Measurements from ENCODE around the gene TNFAIP1.
"Not testable (repeated sequence)": the region's sequence is repeated elsewhere in the genome, so short reads cannot be mapped to it uniquely, and the experiment has no call there.

Gene TNFAIP1

GRCh38 chr17:28324781-28325180 is 10.8 kb upstream of the TNFAIP1 start:
- DNase-seq (ENCODE audit: low read depth, low spot score), result no peak

DNA sequence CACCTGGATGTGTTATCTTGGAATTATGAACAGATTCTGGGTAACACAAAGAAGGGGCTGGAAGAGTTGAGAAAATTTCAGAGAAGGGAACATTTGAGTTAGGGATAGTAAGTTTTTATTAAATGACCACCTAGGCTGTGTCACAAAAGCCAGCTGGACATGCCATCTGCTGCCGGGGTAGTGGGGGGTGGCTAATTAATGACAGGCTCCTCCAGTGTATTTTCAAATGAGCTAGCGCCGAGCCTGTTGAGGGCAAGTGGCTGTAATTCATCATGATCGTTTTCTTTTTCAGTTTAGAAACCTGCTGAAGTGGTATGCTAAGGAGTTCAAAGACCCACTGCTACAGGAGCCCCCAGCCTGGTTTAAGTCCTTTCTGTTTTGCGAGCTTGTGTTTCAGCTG is 10.3 kb upstream of the TNFAIP1 start:
- no peak for DNase-seq (ENCODE audit: low read depth, low spot score)

DNA sequence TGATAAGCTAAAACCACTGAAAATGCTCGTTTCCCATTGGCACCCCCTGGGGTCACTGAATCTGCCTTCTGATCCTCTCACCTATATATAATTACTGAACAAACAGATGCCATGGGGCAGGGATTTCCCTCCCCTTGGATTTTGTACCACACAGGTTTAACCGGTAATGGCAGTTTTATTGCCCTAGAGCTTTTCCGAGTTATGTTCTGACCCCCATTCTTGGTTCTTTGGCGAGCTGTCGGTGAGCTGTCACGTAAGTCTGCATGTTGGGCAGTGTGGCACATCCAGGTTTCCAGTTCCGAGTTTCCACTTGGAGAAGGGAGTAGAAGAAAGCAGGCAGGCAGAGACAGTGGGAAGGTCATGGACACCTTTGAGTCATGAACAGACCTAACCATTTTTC is 9.4 kb upstream of the TNFAIP1 start:
- no peak for DNase-seq (ENCODE audit: low read depth, low spot score)

- DNase-seq (ENCODE audit: low read depth, low spot score), result no peak
Observed at GRCh38 chr17:28327031-28327607, 8.4 kb upstream of the TNFAIP1 start.

DNA sequence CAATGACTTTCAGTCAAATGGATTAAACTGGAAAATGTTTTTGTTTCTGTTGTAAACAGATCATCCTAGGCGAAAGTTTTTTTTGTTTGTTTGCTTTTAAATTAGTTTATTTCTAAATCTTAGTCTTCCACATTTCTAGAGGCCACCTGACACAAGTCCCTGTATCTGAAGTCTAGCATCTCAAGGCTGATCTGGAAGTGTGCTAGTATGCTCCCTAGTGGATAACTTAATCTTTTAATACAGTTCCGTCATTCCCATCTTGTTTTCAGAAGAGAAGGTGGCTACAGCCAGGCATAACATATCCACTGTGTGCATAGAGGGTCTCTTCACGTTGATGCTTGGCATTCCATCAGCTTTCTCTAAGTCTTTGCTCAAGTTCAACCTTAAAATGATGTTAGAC is 7.9 kb upstream of the TNFAIP1 start:
- no peak for DNase-seq (ENCODE audit: low read depth, low spot score)

- no peak for DNase-seq (ENCODE audit: low read depth, low spot score)
Observed at GRCh38 chr17:28328325-28328724, 7.2 kb upstream of the TNFAIP1 start.

DNA sequence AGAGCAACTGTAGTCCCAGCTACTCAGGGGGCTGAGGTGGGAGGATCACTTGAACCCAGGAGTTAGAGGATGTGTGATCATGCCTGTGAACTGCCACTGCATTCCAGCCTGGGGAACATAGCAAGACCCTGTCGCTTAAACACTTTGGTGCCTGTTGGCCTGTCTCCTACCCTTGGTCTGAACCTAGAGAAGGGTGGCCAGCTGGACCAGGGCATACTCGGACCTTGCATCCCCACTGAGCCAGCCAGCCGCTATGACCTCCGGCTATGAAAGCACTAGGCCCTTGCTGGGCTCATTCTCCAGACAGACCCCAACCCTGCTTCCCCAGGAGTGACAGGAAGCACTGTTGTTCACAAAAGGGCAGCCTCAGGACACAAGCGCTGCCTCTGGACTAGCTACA is 4.9 kb upstream of the TNFAIP1 start:
- no peak for DNase-seq (ENCODE audit: low read depth, low spot score)

- no peak for DNase-seq (ENCODE audit: low read depth, low spot score)
Observed at GRCh38 chr17:28331891-28332420, 3.6 kb upstream of the TNFAIP1 start.

DNA sequence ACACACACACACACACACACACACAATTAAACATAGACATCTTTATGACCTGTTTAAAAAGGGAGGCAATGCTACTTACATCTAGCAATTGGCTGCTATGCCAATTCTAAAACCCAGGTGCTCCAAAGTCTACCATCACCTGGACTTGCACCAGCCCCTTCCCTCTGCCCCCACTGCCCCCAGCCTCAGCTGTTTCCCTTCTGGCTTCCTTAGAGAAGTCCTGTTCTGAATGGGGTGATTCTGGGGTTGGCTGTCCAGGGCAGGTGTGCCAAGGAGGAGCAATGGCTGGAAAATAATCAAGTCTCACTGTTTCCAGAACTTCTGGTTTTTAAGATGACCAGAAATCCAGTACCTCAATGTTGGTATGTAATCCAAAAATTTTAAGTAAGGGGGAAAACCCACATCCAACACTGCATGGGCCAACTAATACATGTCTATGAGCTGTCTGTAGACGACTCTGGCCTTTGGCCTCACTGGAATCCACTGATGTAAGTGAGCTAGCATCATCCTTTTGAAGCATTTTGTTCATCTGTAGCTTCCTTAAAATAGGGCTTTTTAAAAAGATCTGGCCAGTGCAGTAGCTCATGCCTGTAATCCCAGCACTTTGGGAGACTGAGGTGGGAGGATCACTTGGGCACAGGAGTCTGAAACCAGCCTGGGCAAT is 2.3 kb upstream of the TNFAIP1 start:
- DNase-seq (ENCODE audit: low read depth, low spot score), result no peak

DNA sequence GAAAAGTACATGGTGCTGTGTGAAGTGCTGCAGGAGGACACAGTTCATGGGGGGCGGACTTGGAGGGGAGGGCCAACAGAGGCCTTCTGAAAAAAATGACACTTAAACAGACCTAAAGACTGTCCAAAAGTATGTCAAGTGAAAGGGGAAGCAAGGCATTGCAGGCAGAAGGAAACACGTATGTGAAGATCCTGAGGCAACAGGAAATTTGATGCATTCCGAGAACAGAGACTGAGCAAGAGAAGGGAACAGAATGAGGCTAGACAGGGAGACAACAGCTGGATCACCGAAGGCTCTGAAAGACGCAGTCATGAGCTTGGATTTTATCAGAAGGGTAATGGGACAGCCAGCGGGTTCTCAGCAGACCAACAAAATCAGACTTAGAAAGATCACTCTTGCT is 1.4 kb upstream of the TNFAIP1 start:
- no peak for DNase-seq (ENCODE audit: low read depth, low spot score)

GRCh38 chr17:28334666-28335200 is 828 bp upstream of the TNFAIP1 start:
- no peak for DNase-seq (ENCODE audit: low read depth, low spot score)

DNA sequence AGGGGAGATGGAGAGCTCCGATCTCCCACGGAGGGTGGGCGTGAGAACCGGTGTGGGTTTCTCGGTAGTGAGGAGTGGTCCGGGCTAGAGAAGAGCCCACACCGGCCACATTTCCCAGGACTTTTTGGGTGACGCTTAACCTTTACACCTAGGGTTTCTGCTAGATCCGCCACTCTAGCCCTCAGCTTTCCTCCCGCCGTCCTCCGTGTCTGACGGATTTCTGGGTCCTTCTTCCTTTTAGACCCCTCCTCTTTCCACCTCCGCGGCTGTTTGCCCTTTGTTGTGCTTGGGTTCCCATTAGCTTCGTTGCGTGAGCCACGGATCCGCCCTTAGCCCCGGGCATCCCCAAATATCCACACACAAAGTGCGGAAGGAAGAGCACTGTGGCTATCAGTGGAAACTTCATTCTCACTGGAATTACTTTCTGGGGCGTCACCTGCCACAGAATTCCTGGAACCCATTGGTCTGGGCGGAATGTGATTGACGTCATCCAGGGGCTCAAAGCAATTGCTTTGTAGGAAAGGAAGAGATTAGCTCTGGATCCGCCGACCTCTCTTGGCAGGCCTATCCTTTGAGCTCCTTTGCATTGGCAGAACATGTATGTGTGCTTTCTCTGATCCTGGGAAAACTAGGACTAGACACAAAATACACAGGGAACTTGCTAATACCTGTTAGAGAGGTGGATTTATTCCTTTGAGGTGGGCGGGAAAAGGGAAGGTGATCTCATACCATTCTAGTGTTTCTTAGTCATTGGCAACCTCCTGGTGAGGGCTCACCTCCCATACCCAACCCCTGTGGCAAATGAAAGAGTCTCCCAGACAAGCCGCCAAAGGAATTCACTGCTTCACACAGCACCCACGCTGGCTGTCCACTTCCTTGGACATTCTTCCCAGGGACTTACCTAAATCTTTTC is 654 bp downstream of the TNFAIP1 start:
- DNase-seq (ENCODE audit: low read depth, low spot score), result peak; percentile 54

DNA sequence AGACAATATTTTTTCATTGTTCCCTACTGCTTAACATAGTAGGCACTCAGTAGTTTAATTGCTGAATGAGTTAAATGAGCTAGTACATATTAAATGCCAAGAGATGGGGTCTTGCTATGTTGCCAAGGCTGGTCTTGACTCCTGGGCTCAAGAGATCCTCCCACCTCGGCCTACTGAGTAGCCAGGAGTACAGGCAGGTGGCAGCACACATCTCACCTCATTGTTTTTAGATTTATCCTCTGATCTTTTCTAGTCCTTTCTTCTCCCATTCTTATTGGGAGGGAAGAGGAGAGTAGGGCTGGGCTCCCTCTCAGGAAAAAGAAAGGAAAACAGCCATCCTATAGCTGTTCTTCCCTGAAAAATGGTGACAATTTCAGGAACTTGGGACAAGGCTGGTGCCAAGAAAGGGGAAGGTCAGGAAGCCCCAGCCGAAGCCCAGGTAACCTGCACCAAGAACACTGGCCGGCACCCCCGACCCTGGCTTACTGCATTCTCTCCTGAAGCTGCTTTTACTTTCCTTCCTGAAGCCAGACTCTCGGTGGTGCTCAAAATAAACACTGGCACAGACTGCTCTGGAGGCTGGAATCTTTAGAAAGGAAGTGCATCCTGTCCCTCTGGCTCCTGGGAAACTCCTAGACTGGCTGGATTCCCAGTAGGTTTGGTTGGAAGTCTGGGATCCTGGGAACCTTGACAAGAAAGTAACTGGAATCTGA is 2.7 kb downstream of the TNFAIP1 start:
- DNase-seq (ENCODE audit: low read depth, low spot score), result no peak

DNA sequence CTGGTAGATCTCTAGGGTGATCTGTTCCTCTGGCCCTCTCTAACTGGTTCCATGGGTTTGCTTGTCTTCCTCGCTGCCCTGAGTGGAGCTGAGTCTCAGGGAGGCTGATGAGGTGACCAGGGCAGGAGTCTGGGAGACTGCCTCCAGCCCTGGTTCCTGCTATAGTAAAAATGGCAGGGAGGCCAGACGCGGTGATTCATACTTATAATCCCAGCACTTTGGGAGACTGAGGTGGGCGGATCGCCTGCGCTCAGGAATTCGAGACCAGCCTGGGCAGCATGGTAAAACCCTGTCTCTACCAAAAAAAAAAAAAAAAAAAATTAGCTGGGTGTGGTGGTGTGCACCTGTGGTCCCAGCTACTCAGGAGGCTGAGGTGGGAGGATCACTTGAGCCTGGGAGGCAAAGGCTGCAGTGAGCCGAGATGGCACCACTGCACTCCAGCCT is 3.2 kb downstream of the TNFAIP1 start:
- not testable (repeated sequence) for DNase-seq (ENCODE audit: low read depth, low spot score)

DNA sequence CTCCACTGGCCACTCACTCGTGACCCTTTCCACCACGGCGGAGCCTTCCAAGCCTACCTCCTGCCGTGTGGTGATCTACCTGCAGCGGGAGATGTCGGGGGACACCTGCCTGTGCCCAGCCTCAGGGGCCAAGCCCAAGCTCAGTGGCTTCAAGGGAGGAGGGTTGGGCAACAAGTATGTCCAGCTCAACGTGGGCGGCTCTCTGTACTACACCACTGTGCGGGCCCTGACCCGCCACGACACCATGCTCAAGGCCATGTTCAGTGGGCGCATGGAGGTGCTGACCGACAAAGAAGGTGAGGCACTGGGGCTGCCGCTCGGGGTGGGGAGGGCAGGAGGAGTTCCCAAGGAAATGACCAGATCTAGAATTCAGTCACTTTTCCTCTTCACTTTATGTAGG is 3.9 kb downstream of the TNFAIP1 start:
- no peak for DNase-seq (ENCODE audit: low read depth, low spot score)

GRCh38 chr17:28340374-28340773 is 4.8 kb downstream of the TNFAIP1 start:
- DNase-seq (ENCODE audit: low read depth, low spot score), result no peak

DNA sequence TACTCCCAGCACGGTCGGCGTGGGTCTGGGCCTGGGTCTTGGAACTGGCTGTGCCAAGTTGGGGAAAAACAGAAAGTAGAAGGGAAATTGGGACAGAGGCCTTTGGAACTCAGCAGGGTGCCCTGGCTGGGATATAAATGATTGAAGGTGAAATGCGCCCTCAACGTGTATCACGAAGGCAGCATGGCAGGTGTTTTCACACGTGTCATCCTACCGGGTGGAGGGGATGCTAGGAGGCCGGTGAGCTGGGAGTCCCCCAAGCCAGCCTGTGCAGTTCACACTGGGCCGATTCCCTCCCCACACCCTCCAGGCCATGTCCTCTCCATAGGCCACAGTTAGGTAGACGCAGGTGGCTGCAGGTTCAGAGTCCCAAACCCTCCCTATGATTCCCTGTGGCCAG is 6.0 kb downstream of the TNFAIP1 start:
- DNase-seq (ENCODE audit: low read depth, low spot score), result no peak

- no peak for DNase-seq (ENCODE audit: low read depth, low spot score)
Observed at GRCh38 chr17:28342313-28342712, 6.8 kb downstream of the TNFAIP1 start.

GRCh38 chr17:28343491-28343932 is 8.0 kb downstream of the TNFAIP1 start:
- DNase-seq (ENCODE audit: low read depth, low spot score), result no peak

DNA sequence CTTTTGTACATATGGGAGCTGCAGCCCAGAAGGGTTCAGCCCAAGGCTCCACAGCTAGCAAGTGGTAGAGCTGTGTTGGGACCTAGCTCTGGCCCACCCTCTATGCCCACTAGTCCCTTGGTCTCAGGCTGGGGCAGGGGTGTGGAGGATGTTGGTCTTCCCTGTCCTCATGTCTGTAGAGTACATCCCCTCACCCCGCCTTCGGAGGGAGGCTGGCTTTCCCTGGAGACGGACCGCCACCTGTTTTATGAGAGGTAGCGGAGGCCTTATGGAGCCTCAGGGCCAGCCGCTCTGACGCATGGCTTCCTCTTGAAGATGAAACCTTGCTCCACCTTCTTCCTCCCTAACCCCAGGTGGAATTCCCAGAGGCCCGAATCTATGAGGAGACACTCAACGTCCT is 8.4 kb downstream of the TNFAIP1 start:
- DNase-seq (ENCODE audit: low read depth, low spot score), result no peak

DNA sequence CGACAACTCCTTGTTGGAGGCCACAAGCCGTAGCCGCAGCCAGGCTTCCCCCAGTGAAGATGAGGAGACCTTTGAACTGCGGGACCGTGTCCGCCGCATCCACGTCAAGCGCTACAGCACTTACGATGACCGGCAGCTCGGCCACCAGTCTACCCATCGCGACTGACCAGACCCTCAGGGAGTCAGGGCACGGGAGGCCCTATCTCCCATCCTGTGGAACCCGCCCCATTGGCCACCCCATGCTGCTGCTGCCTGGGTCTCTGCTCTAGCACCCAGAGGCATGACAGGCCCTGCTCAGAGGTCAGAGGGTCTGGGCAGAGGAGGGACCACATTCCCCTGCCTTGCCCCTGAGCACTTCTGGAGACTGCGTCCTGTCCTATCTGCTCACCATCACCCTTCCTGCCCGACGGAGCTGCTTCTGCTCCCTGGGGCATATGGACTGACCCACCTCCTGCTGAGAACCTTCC is 8.9 kb downstream of the TNFAIP1 start:
- no peak for DNase-seq (ENCODE audit: low read depth, low spot score)

Data from iPS DF 19.7 (cell line).